HepG2 (cell line): ENCODE data around the gene TEX30. TPM values are rescaled to one million over a fixed set of nuclear protein-coding genes. Genes with fewer than 3 reads are reported as not detected.

Experiments used
- ATAC-seq: fragments of 200-7000 bp; cut with Tn5 transposase; 3 replicates; pipeline ENCODE4 v1.9.1; 2020; ENCODE audit warnings: mild to moderate bottlenecking, moderate library complexity
- BruUV-seq: library from RNA; stranded (reverse); fragments of 400-500 nt; replicated peaks from 2 replicates; lab custom pipeline; 2021; lab: Mats Ljungman, UMichigan
- CTCF ChIA-PET: fragments of 300-600 bp; formaldehyde crosslinking; extraction: SDS; loops from one replicate; lab custom pipeline; 2021; ENCODE audit warnings: low total read pairs, inconsistent platforms, low intra/inter-chr PET ratio; lab: Yijun Ruan, JAX
- POLR2A ChIA-PET: fragments of 350-600 bp; sonication (Branson Sonifier 250); formaldehyde crosslinking; loops from one replicate; lab custom pipeline; 2020; ENCODE audit warnings: antibody characterized with exemption, inconsistent platforms; lab: Yijun Ruan, JAX
- DNase-seq: peaks from one replicate; pipeline ENCODE4 v3.0.0-alpha.2; 2015; ENCODE audit warnings: low spot score
- FAIRE-seq: peaks from 3 replicates; lab custom pipeline; 2011; peaks lifted over from hg19 to GRCh38; lab: Jason Lieb, UNC
- H2AFZ ChIP-seq: one replicate; pipeline ENCODE4 v1.6.1; 2011; ENCODE audit warnings: low read length, inconsistent platforms
- H3K27ac ChIP-seq: fragments of 300-600 bp; 3 replicates; pipeline ENCODE4 v1.8.0; 2011; ENCODE audit warnings: mixed run types, mild to moderate bottlenecking, mixed read lengths, low read length, inconsistent platforms; ENCODE audit not compliant: insufficient read depth; ENCODE audit errors: extremely low read length
- H3K27me3 ChIP-seq, 2 experiments: fragments of 200-600 bp in 1 of 2; 2 replicates in 1 of 2; 3 replicates in 1 of 2; pipeline versions ENCODE4 v1.6.0 to v1.8.0; 2011; ENCODE audit warnings: low read length in 2 of 2, mild to moderate bottlenecking in 2 of 2, moderate library complexity in 2 of 2, inconsistent platforms in 1 of 2; ENCODE audit not compliant: insufficient read depth in 2 of 2, control insufficient read depth in 1 of 2
- H3K36me3 ChIP-seq, 2 experiments: fragments of 200-600 bp in 1 of 2; replicated peaks in 1 of 2; 2 replicates in 1 of 2; 3 replicates in 1 of 2; pipeline versions ENCODE4 v1.5.1 to v1.8.0; 2011; ENCODE audit warnings: low read length in 2 of 2, inconsistent platforms in 1 of 2; ENCODE audit not compliant: insufficient read depth in 2 of 2, control insufficient read depth in 1 of 2
- H3K4me1 ChIP-seq: 2 replicates; pipeline ENCODE4 v1.5.1; 2012; ENCODE audit warnings: low read length, inconsistent platforms; ENCODE audit not compliant: insufficient read depth
- H3K4me2 ChIP-seq: 2 replicates; pipeline ENCODE4 v1.6.0; 2011; ENCODE audit warnings: low read depth, low read length, inconsistent platforms
- H3K4me3 ChIP-seq, 3 experiments: fragments of 200-600 bp in 1 of 3; sonication (generic), shearing (Covaris generic) in 1 of 3; replicated peaks in 1 of 3; 2 replicates each; pipeline ENCODE4 v1.5.1; 2011 to 2016; ENCODE audit warnings: low read length in 3 of 3, inconsistent platforms in 2 of 3, low read depth in 2 of 3, mild to moderate bottlenecking in 2 of 3, control low read depth in 1 of 3, mixed read lengths in 1 of 3; ENCODE audit not compliant: insufficient read depth in 1 of 3
- H3K79me2 ChIP-seq: one replicate; pipeline ENCODE4 v1.6.1; 2011; ENCODE audit warnings: low read length, inconsistent platforms; ENCODE audit not compliant: insufficient read depth
- H3K9ac ChIP-seq: 2 replicates; pipeline ENCODE4 v1.6.0; 2011; ENCODE audit warnings: mild to moderate bottlenecking, low read depth, low read length, inconsistent platforms; ENCODE audit not compliant: insufficient read depth
- H3K9me3 ChIP-seq: 2 replicates; pipeline ENCODE4 v1.5.1; 2012; ENCODE audit warnings: mild to moderate bottlenecking, low read length
- H4K20me1 ChIP-seq: 2 replicates; pipeline ENCODE4 v1.6.0; 2011; ENCODE audit warnings: inconsistent platforms, mild to moderate bottlenecking, low read length, moderate library complexity; ENCODE audit not compliant: insufficient read depth
- FOXM1 ChIP-seq: sonication (generic); formaldehyde crosslinking; IDR thresholded peaks from 2 replicates; pipeline ENCODE4 v1.5.0; 2020; ENCODE audit warnings: missing genetic modification reagents
- HIVEP1 ChIP-seq: sonication (generic); formaldehyde crosslinking; IDR thresholded peaks from 2 replicates; pipeline ENCODE4 v1.4.0; 2020; ENCODE audit warnings: mild to moderate bottlenecking, missing genetic modification reagents
- HNF4A ChIP-seq: sonication (generic); formaldehyde crosslinking; IDR thresholded peaks from 2 replicates; pipeline ENCODE4 v1.4.0; 2020; ENCODE audit warnings: missing genetic modification reagents
- IKZF5 ChIP-seq: IDR thresholded peaks from 2 replicates; pipeline ENCODE4 v1.6.1; 2018; ENCODE audit warnings: missing genetic modification reagents, mild to moderate bottlenecking, missing compliant biosample characterization
- IRF9 ChIP-seq: sonication (generic); formaldehyde crosslinking; IDR thresholded peaks from 2 replicates; pipeline ENCODE4 v1.8.0; 2022; ENCODE audit warnings: missing genetic modification reagents, mild to moderate bottlenecking, borderline replicate concordance
- POGK ChIP-seq: sonication (generic); formaldehyde crosslinking; conservative IDR thresholded peaks from 2 replicates; pipeline ENCODE4 v1.8.0; 2022; ENCODE audit warnings: mild to moderate bottlenecking, moderate library complexity, missing genetic modification reagents
- POLR2AphosphoS2 ChIP-seq: IDR thresholded peaks from 2 replicates; pipeline ENCODE4 v1.6.1; 2011; ENCODE audit warnings: low read depth, low read length, improper control_type of control experiment
- PPARG ChIP-seq: conservative IDR thresholded peaks from 2 replicates; pipeline ENCODE4 v1.6.1; 2016; ENCODE audit warnings: missing biosample characterization, missing genetic modification reagents
- RFX3 ChIP-seq: IDR thresholded peaks from 2 replicates; pipeline ENCODE4 v1.6.1; 2016; ENCODE audit warnings: missing biosample characterization, missing genetic modification reagents
- ZBTB33 ChIP-seq: sonication (generic); formaldehyde crosslinking; IDR thresholded peaks from 2 replicates; pipeline ENCODE4 v1.4.0; 2020; ENCODE audit warnings: missing genetic modification reagents
- ZFX ChIP-seq: sonication (generic); formaldehyde crosslinking; IDR thresholded peaks from 2 replicates; pipeline ENCODE4 v1.4.0; 2020; ENCODE audit warnings: mild to moderate bottlenecking, low read depth, missing genetic modification reagents, moderate library complexity
- ZNF18 ChIP-seq: sonication (generic); formaldehyde crosslinking; IDR thresholded peaks from 2 replicates; pipeline ENCODE4 v1.8.0; 2022; ENCODE audit warnings: mild to moderate bottlenecking, missing genetic modification reagents; ENCODE audit not compliant: insufficient replicate concordance
- ZNF282 ChIP-seq: fragments of 450-650 bp; IDR thresholded peaks from 2 replicates; pipeline ENCODE4 v1.6.1; 2018; ENCODE audit not compliant: partially characterized antibody
- ZNF354B ChIP-seq: sonication (generic); formaldehyde crosslinking; IDR thresholded peaks from 2 replicates; pipeline ENCODE4 v1.8.0; 2022; ENCODE audit warnings: mild to moderate bottlenecking, missing genetic modification reagents
- ZNF766 ChIP-seq: sonication (generic); formaldehyde crosslinking; IDR thresholded peaks from 2 replicates; pipeline ENCODE4 v1.5.0; 2020; ENCODE audit warnings: missing genetic modification reagents, borderline replicate concordance
- ZSCAN21 ChIP-seq: sonication (generic); formaldehyde crosslinking; IDR thresholded peaks from 2 replicates; pipeline ENCODE4 v1.8.0; 2022; ENCODE audit warnings: mild to moderate bottlenecking, missing genetic modification reagents, moderate library complexity, borderline replicate concordance
- WGBS: methylation state at CpG from one replicate; pipeline ENCODE4 v1.1.6; 2017; ENCODE audit warnings: low lambda C conversion rate; 5-methylcytosine and 5-hydroxymethylcytosine counted together
- in situ Hi-C: cut with HindIII; loops from 2 replicates; pipeline ENCODE4 v1.10.0; 2017; ENCODE audit warnings: low pct_unique_long_range_greater_than_20kb; ENCODE audit not compliant: extremely low pct_ligation_motif_present
- intact Hi-C: fragments of 100-400 bp; cut with micrococcal nuclease; formaldehyde crosslinking; loops from one replicate; pipeline ENCODE4 v1.10.0; 2022; ENCODE audit not compliant: unreplicated experiment
- polyA plus RNA-seq, 8 experiments: library from polyadenylated mRNA; depleted of rRNA in 3 of 8; stranded (reverse) in 7 of 8; unstranded in 1 of 8; fragments of >200 nt; fragmentation: Illumina TruSeq in 4 of 8; extraction: Trizol in 4 of 8; gene quantifications; 2 replicates each; pipeline versions ENCODE4 v1.2.1 to v1.2.3, GENCODE V29; 2011 to 2016; ENCODE audit warnings: low read depth in 4 of 8, missing spikeins in 1 of 8, mixed read lengths in 1 of 8; ENCODE audit not compliant: insufficient read depth in 1 of 8
- total RNA-seq, 5 experiments: library from RNA; depleted of rRNA; stranded (reverse); fragments of >200 nt; fragmentation: Illumina TruSeq; extraction: Trizol; gene quantifications; 2 replicates each; pipeline ENCODE4 v1.2.3, GENCODE V29; 2016; ENCODE audit warnings: low read depth in 1 of 5

Gene TEX30
- total and polyA plus RNA-seq, 2 of the 13 experiments (the other 11 are each of a cell fraction or from before 2014, with no cell fraction given): 0.60 to 1.2 TPM

GRCh38 chr13:102763741-102764140 lies 9.8 kb downstream of the TEX30 start:
- no TSS peak for BruUV-seq
- TF ChIP-seq IRF9 (CRISPR knock-in tag) (no peak), PPARG (CRISPR knock-in tag) (no peak), POLR2AphosphoS2 (no peak), ZNF766 (CRISPR knock-in tag) (no peak), HIVEP1 (CRISPR knock-in tag) (no peak), ZNF18 (CRISPR knock-in tag) (no peak), ZFX (CRISPR knock-in tag) (no peak), HNF4A (CRISPR knock-in tag) (no peak), ZNF354B (CRISPR knock-in tag) (no peak), ZBTB33 (CRISPR knock-in tag) (no peak), POGK (no peak), FOXM1 (CRISPR knock-in tag) (no peak), IKZF5 (CRISPR knock-in tag) (no peak), ZNF282 (no peak), RFX3 (no peak), ZSCAN21 (no peak)
- TF ChIP-seq, all 625 proteins: peak for 0
- Histone ChIP-seq H3K36me3 (no peaks in the 10 kb centered on the region), H3K4me2 (no peak overlapping the region), H3K27ac (no peak overlapping the region), H3K4me1 (no peaks in the 10 kb centered on the region), H3K4me3 (no peak overlapping the region), H3K9ac (no peak overlapping the region), H2AFZ (no peak overlapping the region), H3K27me3 (no peaks in the 10 kb centered on the region), H3K79me2 (no peaks in the 10 kb centered on the region), H3K9me3 (no peaks in the 10 kb centered on the region), H4K20me1 (no peaks in the 10 kb centered on the region)
- DNase-seq (no peak), FAIRE-seq (no peak), ATAC-seq (no peak)
- intact Hi-C loops (no loop called here), in situ Hi-C loops (no loop called here)
- 0% methylated on average over 1 of the region's 1 CpG for WGBS
- POLR2A ChIA-PET: no interaction called here
- CTCF ChIA-PET: no interaction called here
